GM12874 (cell line): ENCODE data around the gene LRBA.

Experiments used
- TF ChIP-seq, protein P1 (sequence below): IDR thresholded peaks from 2 replicates; pipeline ENCODE4 v1.5.1; 2011; ENCODE audit warnings: low read depth, mild to moderate bottlenecking, control low read depth, low read length, moderate library complexity; ENCODE audit not compliant: insufficient read depth

Gene LRBA

DNA sequence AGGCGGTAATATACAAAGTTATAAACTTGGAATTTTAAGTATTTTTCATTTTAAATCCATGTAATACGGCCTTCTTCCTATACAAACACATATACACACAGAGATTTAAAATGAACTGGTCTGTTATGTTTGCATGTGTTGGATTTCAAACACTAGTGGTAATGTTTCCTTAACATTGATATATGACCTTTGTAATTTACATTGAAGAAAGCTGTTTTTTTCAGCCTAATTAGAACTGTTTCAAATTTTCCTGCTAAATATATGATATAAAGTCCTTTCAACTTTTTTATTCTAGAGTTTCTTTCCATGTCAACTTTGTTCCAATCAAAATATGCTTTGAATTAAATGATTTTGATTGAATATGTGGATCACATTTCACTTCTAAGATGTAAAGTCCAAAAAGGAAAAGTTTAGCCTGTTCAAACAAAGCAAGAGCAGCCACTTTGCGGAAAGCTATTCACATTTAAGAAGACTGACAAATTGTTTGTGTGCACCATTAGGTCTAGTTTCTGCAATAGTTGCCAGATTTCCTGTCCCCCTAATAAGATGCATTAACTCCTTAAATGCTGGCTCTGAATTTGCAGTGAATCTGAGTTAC is 659.1 kb downstream of the LRBA start:
- TF ChIP-seq, protein P1, sequence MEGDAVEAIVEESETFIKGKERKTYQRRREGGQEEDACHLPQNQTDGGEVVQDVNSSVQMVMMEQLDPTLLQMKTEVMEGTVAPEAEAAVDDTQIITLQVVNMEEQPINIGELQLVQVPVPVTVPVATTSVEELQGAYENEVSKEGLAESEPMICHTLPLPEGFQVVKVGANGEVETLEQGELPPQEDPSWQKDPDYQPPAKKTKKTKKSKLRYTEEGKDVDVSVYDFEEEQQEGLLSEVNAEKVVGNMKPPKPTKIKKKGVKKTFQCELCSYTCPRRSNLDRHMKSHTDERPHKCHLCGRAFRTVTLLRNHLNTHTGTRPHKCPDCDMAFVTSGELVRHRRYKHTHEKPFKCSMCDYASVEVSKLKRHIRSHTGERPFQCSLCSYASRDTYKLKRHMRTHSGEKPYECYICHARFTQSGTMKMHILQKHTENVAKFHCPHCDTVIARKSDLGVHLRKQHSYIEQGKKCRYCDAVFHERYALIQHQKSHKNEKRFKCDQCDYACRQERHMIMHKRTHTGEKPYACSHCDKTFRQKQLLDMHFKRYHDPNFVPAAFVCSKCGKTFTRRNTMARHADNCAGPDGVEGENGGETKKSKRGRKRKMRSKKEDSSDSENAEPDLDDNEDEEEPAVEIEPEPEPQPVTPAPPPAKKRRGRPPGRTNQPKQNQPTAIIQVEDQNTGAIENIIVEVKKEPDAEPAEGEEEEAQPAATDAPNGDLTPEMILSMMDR, result no peak

DNA sequence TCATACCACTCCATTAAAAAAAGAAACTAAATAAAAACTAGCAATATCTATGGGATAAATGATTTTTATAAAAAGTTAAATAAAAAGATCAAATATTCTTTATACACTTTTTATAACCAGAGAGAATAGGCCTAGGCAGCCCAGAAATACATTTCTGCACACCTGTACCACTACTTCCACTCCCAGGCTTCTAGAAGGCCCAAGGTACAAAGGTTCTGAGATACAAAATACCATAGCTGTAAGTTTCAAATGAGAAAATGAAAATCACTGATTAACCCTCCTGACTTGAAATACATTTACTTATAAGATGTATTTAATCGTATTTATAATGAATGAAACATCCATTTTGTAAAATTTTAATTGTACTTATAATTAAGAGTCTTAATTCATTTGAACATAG is 659.7 kb downstream of the LRBA start:
- TF ChIP-seq, protein P1, result no peak

DNA sequence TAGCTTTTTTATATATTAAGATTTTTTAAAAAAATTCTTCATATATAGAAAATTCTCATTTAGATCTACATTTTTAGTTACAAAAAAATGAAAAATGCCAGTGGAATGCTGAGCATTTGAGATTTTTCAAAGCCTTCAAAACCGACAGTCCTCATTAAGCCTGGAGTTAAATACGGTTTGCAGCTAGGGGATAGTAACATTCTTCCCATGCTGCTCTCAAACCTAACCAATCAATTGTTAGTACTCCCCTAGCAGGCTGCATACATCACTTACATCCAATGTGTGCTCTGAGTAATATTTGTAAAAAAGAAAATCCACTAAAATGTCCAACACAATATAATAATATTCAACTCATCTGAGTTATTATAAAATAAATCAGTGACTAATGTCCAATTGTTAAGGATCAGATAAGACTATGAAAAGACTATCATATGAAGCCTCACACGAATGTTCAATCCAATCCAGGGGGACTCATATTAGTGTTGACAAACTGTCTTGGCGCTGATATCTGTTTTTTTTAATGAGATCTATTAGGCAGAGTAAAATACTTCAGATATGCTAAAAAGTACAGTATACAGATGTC is 660.8 kb downstream of the LRBA start:
- TF ChIP-seq, protein P1, result no peak

DNA sequence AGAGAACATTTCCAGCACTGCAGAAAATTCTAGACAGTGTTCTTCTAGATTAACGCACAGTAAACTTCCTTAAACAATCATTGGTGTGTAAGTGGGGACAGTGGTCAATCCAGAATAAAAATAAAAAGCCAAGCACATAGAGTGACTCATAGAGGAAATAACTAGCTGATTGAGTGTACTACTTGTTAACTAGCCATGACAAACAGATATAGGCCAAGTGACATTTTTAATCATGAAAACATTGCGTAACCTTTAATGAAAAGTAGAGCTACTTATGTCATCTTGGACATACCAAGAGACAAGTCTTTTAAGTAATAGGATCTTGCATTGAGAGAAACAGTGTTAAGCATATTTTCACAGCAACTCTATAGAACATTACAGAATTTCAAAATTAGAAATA is 667.0 kb downstream of the LRBA start:
- TF ChIP-seq, protein P1, result no peak

DNA sequence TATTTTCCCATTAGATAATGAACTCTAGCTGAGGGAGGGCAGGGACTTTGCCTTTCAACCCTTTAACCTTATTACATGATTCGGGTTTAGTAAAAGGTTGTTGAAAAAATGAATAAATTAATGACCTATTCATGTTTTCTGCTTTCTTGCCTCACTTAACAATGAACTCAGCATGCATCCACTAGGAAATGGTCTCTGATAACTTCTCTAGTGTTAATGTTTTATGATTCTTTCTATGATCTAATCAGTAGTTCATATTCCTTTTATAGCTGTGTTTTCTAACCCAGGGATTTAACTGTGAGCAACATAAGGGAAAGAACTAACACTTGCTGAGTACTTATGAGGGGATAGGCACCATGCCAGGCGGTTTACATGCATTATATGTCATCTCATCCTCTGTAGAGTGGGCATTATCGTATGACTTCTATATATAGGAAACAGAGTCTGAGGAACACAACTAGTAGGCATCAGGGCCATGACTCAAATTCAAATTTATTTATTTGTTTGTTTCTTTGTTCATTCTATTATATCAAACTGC is 669.8 kb downstream of the LRBA start:
- TF ChIP-seq, protein P1, result no peak

DNA sequence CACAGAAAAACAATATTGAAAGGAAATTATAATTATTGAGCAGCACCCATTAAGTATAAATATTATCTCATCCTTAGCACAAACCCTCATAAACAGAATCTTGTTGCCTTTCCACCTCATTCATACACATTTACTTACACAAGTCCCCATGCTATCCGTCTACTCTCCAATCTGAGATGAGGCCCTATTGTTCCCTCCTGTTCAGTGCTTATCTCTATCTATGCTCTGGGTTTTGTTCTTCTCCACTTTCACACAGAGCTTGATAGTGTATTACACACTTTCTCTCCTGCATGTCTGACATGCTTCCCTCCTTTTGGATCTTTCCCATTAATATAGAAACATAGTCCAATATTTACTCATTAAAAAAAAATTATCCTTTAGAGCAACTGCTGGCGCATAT is 671.3 kb downstream of the LRBA start:
- TF ChIP-seq, protein P1, result no peak

DNA sequence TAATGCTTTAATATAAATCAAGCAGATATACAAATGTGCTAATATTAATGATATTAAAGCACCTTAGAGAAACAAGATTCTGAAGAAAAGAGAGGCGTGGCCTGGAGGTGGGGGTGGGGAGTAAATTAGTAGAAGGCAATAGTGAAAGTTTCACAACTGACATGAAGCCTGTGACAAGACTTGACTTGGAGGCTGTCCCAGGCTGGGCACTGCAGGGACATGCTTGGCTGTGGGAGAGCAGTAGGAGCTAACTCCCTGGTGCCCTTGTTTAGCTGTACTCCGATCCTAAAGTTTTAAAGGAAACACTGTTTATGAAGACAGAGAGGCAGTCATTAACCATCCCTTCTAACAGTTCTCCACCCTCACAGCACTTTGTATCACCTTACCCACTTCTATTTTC is 672.1 kb downstream of the LRBA start:
- TF ChIP-seq, protein P1, result no peak
